Suppressor macrophage (primary cell): ENCODE measurements around the gene COL9A3.
A peak's percentile ranks its signal among the peaks of the same experiment; 100 is the strongest.
"Not testable (repeated sequence)": the region's sequence is repeated elsewhere in the genome, so short reads cannot be mapped to it uniquely, and the experiment has no call there.

ENCODE experiments used
- DNase-seq, 4 experiments: peaks; one replicate each; pipeline ENCODE4 v3.0.0-alpha.2; 2020 to 2022

COL9A3 gene

DNA sequence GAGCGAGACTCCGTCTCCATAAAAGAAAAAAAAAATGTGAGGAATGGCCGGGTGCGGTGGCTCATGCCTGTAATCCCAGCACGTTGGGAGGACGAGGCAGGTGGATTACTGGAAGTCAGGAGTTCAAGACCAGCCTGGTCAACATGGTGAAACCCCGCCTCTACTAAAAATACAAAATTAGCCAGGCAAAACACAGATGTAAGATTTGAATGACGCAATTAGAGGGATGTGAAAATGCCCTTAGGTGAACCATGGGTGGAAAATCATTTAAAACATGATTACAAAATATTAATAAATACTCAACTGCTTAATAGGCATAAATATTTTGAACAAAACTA, 20.9 kb downstream of the COL9A3 start:
- DNase-seq, result no peak

DNA sequence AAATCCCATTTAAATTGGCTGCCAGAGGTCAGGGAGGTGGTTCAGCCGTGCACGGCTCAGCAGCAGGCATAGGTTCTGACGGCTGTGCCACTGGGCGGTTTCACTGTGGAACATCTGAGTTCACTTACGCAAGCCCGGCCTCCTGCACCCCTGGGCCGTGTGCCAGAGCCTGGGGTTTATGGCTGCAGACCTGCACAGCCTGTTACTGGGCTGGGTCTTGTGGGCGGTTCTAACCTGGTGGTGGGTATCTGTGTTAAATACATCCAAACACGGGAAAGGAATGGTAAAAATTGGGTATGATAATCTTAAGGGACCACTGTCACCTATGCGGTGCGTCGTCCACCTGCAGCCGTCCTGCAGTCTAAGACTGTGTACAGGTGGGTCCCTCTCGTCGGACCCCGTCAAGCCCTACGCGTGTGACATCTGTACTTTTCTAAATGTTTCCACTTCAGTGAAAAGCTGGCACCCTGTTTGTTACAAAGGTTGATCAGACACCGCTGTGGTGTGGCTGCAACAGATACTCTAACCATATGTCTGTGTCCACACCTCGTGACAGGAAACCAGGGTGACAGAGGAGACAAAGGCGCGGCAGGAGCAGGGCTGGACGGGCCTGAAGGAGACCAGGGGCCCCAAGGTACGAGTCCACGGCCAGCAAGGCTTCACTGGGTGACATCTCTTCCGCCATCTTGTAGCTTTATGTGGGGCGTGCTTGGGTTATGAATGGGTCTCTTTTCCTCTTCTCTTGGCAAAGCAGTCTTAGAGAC, 21.5 kb downstream of the COL9A3 start:
- peak; percentile 47 to 75 (median 60) for DNase-seq

DNA sequence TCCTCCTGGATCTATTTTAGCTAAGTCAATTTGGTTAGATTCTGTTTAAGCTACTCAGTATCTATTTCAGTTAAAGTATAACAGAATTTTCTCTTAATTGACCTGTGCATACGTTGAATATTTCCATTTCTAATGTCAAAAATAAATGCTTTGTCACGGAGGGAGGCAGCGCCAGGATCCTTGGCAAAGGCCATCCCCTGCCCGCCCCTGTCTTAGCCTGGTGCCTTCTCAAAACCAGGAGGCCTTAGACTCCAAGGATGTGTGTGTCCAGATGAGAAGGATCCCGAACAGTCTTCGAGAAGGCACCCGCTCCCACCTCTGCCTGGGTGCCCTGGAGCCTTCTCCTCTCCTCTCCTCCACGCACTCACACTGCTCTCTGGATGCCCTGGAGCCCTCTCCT, 22.4 kb downstream of the COL9A3 start:
- DNase-seq, result no peak

DNA sequence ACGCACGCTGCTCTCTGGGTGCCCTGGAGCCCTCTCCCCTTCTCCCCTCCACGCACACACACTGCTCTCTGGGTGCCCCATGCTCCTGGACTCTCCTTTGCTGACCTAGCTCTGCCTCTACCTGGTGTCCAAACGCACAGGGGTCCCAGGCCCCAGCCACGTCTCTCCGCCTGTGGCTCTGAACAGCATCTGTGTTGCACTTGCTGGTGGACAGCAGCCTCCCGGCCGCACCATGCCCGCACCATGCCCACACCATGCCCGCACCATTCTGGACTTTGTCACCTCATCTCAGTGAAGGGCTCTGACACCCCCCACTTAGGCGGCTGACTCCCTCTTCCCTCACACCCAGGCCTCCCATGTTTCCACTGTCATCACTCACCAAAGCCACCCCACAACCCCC, 23.0 kb downstream of the COL9A3 start:
- no peak for DNase-seq

DNA sequence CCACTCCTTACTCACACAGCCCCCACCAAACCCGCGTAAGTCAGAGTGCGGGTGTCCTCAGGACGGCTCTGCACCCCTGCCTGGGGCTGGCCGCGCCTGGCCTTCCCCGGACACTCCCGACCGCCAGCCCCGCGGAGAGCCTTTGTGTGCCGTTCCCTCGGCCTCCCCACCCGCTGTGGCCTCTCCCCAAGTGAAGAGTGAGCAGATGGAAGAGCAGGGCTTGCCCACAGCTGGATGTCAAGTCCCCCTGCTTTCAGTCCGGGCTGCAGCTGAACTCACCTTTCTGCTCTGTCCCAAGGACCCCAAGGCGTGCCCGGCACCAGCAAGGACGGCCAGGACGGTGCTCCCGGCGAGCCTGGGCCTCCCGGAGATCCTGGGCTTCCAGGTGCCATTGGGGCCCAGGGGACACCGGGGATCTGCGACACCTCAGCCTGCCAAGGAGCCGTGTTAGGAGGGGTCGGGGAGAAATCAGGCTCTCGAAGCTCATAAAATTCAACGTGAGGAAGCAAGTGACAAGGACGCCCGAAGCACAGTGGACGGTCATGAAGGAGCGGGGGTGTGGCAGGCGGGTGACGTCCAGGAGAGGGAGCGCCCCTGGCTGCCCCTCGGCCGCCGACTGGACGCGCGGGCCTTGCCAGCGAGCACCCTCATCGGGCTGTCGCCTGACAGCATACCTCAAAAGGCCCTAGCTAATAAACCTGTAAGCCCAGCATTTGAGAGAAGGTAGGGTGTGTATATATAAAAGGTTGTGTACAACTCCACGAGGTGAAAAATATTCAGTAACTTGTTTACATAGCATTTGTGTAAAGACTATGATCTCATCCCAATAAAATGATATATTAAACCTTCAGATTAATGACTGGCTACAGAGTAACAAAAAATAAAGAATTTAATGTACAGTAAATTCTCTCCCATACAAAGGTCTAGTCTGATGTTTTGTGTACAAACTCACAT, 23.7 kb downstream of the COL9A3 start:
- no peak for DNase-seq

DNA sequence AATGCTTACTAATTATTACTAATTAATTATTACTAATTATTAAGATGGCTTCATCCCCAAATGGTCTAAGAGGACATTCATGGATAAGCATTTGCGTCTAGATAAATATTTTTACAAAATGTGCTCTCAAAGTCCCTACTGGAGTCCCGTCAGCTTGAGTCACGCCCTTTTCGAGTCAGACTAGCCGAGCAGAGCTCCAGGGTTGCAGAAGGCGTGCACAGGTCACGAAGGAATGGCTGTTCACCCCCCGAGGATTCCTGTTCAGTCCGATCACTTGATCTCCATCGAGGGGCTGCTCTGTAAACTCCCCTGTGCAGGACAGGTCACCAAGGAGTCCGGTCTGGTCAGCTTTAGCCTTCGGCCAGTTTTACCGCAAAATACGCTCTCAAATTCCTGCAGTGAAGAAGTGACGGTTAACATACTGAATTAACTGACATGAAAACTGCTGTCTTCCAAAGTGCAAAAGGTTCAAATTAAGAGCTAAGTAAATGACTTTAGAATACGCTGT, 24.9 kb downstream of the COL9A3 start:
- no peak for DNase-seq

DNA sequence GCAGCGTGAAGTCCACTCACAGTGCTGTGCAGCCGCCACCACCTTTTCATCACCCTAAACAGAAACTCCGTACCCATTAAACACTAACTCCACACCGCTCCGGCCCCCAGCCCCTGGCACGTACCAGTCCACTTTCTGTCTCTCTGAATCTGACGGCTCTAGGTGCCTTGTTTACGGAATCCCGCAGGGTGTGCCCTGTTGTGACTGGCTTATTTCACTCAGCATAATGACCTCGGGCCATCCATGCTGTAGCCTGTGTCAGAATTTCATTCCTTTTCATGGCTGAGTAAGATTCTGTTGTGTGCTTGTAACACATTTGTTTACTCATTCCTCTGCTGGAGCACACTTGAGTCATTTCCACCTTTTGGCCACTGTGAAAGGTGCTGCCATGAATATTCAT, 26.8 kb downstream of the COL9A3 start:
- no peak for DNase-seq

DNA sequence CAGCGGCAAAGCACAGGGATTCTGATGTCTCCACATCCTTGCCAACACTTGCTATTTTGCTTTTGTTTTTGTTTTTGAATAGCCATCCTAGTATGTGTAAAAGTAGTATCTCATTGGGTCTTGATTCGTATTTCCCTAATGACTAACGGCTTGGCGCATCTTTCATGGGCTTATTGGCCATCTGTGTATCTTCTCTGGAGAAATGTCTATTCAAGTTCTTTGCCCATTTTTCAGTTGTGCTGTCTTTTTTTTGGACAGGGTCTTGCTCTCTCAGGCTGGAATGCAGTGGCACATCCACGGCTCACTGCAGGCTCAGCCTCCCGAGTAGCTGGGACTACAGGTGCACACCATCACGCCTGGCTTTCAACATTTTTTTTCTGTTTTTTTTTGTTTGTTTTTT, 27.3 kb downstream of the COL9A3 start:
- DNase-seq, result no peak

DNA sequence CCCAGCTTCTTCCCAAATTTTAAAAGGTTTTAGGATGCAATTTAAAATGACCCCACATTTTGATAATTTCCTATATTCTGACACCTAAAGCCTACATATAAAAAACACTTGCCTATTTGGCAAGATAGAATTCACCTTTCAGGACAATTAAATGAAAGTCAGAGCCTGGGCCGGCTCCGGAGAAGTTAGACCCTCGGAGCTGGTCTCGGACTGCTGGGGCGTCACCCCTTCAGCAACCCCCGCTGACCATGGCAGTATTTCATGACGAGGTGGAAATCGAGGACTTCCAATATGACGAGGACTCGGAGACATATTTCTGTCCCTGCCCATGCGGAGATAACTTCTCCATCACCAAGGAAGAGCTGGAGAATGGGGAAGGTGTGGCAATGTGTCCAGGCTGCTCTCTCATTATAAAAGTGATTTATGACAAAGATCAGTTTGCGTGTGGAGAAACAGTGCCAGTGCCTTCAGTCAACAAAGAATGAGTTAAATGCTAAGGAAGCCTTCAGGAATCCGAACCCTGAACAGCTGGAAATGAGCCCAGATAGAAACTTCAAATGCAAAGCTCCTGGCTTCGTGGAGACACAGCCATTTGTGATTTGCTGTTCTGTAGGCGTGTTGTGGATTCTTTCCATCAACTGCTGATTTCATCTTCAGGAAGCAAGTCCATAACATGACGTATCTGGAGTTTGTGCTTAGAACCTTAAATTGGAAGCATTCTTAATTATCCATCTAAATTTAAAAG, 28.7 kb downstream of the COL9A3 start:
- DNase-seq, result no peak

DNA sequence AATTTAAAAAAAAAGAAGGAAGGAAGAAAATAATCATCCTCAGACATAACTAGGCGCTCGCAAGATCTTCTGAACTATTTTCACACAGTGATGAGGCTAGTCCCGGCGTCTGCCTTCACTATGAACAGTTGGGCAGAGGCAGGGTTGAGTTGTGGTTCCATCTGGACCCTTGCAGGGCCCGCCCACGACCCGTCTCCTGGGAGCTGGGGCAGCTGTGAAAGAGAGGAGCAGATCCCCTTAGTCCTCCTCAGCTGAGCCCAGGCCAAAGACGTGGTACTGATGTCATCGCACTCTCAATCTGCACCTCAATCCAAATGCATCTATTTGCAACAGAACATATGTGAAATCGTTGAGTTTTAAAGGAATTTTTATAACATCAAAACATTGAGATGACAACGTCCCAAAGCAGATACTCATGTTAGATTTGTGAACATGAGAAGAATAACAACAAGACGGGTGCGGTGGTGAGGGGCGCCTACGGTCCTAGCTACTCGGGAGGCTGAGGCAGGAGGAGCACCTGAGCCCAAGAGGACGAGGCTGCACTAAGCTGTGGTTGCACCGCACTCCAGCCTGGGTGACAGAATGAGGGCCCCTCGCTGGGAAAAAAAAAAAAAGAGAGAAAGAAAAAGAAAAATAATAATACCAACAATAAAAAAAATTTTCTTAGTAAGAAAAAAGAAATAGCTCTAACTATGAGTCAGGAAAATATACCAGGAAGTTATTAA, 29.5 kb downstream of the COL9A3 start:
- DNase-seq, result no peak

DNA sequence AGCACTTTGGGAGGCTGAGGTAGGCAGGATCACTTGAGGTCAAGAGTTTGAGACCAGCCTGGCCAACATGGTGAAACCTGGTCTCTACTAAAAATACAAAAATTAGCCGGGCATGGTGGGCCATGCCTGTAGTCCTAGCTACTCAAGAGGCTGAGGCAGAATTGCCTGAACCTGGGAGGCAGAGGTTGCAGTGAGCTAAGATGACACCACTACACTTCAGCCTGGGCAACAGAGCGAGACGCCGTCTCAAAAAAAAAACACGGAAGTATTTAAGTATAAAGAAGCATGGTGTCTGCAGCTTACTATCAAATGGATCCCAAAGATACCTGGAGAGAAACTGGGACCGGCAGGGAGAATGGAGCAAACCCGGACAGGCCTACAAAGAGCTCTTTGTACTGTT, 32.1 kb downstream of the COL9A3 start:
- DNase-seq, result not testable (repeated sequence)

DNA sequence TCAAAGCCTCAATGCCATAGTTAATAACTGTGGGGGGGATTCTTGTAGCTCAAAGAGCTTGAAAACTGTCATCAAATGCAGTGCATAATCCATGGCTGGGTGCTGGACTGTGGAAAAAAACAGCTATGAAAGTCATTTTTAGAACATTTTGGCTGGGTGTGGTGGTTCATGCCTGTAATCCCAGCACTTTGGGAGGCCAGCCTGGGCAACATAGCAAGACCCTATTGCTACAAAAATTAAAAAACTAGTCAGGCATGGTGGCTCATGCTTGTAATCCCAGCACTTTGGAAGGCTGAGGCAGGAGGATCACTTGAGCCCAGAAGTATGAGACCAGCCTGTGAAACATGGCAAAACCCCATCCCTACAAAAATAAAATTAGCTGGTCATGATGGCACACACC, 32.6 kb downstream of the COL9A3 start:
- DNase-seq, result no peak

DNA sequence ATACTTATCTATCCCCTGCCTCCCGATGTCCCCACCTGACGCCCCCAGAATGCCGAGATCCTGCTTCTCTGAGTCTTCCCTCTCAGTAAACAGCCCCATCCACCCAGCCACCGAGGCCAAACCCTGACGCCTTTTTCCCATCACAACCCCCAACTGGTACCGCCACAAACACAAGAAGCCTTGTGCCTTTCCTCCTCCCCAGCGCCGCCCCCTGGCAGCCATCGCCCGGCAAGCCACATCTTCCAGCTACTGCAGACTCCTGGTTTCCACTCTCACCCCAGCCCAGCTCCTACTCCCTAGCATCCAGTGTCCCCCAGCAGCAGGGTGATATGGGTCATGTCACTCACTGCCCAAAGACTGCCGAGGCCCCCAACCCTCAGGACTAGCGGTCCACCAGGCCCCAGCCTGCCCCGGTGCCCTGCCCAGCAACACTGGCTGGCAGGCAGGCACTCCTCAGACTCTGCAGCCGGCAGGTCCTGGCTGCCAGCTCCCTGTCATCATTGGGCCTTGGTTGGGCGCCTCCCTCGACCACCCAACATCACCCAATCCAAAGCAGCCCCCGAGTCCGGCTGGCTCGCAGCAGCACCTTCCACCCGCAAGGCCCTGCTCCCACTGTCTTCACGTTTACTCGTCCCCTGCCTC, 33.6 kb downstream of the COL9A3 start:
- no peak for DNase-seq

DNA sequence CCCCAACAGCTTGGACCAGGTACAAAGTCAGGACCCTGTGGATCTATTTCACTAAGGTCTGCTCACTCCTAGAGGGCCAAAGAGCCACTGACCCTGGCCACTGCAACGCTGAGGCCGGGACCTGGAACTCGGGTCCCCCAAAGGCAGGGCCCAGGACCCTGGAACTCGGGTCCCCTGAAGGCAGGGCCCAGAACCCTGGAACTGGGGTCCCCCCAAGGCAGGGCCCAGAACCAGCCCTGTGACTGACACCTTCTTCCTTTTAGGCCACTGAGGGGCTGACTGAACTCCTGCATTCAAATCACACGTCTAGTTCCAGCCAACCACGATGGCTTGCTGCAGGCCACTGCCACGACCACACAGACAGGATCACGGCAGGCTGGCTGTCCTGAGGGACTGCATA, 35.3 kb downstream of the COL9A3 start:
- DNase-seq, result no peak

DNA sequence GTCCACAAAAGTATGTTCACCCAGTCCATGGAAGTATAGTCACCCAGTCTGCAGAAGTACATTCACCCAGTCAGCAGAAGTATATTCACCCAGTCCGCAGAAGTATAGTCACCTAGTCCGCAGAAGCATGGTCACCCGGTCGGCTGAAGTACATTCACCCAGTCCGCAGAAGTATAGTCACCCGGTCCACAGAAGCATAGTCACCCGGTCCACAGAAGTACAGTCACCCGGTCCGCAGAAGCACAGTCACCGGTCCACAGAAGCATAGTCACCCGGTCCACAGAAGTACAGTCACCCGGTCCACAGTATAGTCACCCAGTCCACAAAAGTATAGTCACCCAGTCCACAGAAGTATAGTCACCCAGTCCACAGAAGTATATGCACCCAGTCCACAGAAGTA, 36.0 kb downstream of the COL9A3 start:
- no peak for DNase-seq

DNA sequence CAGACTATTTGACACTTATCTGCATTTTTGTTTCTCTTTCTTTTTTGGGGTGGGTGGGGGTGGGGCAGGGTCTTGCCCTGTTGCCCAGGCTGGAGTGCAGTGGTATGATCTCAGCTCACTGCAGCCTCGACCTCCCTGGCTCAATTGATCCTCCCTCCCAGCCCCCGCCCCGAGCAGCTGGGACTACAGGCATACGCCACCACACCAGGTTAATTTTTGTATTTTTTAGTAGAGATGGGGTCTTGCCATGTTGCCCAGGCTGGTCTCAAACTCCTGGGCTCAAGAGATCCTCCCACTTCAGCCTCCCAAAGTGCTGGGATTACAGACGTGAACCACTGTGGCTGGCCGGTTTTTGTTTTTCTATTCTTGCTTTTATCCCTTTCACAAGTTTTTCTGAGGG, 36.5 kb downstream of the COL9A3 start:
- DNase-seq, result not testable (repeated sequence)

DNA sequence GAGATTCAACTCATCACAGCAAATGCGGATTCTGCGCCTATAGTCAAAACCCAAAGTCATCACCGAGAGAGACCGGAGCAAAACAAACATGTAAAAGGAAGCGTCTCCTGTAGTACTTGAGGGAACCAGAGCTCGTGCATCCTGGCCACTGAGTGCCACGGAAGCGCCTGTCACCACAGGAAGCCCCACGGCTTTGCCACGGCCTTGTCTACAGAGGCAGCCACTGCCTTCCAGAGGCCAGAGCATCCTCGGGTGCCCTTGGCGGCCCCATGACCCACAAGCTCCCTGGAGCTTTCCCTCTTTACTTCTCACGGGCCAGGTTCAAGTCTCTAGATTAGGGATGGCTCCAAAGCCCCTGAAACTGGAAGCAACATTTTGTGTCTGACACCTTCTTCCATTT, 37.3 kb downstream of the COL9A3 start:
- no peak for DNase-seq

DNA sequence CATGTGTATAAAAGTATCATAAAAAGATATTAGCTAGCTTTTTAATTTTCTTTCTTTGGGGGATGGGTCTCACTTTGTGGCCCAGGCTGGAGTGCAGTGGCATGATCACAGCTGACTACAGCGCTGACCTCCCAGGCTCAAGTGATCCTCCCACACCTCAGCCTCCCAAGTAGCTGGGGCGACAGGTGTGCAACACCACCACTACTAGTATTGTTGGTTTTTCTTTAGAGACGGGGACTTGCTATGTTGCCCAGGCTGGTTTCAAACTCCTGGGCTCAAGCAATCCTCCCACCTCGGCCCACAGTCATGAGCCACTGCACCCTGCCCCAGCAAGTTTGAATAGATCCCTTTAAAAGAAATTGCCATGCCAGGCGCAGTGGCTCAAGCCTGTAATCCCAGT, 38.3 kb downstream of the COL9A3 start:
- DNase-seq, result no peak

DNA sequence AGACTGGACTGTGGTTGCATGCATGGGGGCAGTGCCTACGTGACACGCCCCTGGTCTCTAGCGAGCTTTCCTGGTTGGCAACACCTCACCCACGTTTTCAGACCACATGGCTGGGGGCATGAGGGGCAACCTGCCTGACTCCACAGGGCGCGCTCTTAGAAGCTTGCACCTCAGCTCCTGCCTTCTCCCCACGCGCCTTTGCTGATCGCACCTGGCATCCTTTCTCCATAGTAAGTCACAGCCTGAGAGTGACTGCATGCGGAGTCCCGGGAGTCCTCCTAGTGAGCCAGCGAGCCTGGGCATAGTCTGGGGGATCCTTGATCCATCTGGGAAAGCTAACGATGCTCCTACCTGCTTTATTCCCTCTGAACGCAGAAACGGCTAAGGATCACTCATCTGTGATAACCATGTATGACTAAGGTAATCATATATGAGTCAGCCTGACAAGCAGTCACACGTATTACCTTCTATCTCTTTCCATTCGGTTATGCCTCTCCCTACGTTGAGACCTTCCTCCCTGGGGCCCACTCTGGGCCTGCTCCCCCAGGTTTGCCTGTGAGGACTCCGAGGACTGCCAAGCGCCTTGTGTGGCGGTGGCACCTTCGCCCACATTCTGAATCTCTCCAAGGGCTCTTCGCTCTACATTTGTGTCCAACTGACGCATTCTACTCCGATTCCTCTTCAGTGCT, 40.2 kb downstream of the COL9A3 start:
- no peak for DNase-seq

DNA sequence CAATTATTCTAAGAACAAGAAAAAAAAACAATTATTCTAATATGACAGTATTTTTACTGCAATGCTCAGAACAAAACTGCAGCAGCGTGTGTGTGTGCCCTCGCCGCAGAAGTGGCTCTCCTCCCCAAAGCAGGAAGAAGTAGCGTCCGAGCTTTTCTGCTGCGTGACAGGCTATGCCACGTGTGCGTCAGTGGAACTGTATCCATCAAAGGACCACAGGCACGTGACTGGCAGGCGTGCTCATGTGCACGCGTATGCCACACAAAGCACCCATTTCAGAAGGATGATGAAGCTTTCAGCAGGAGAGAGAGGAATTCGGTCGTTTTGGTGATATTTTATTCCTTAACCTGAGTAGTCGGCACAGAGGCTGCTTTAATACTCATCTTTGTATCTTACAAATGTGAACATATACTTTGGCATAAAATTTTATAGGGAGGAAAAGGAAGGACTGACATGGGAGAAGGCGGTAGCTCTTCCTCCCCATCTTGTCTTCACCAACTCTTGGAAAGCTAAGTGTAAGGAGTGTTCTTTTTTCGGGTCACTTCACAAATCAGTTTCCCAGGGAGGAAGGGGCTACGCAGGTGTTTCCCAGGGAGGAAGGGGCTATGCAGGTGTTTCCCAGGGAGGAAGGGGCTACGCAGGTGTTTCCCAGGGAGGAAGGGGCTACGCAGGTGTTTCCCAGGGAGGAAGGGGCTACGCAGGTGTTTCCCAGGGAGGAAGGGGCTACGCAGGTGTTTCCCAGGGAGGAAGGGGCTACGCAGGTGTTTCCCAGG, 41.4 kb downstream of the COL9A3 start:
- DNase-seq, result peak in 2 of 4 experiments; percentile 15 to 16
